Fibroblast of the aortic adventitia (primary cell): ENCODE measurements around the gene THRAP3. TPM values are rescaled to one million over a fixed set of nuclear protein-coding genes. Genes with fewer than 3 reads are reported as not detected.
A peak's percentile ranks its signal among the peaks of the same experiment; 100 is the strongest.

Source experiments
- DNase-seq: peaks from one replicate; pipeline ENCODE4 v3.0.0-alpha.2; 2010; ENCODE audit warnings: low read depth
- H3K4me3 ChIP-seq: 2 replicates; pipeline ENCODE4 v1.5.1; 2011; ENCODE audit warnings: low read depth, mild to moderate bottlenecking, control low read depth, low read length, moderate library complexity
- CTCF ChIP-seq: IDR thresholded peaks from 2 replicates; pipeline ENCODE4 v1.5.1; 2011; ENCODE audit warnings: mild to moderate bottlenecking, low read length, control low read depth, inconsistent platforms; ENCODE audit not compliant: insufficient read depth
- total RNA-seq: library from RNA; depleted of rRNA; stranded (reverse); fragments of >200 nt; gene quantifications from 2 replicates; pipeline ENCODE4 v1.2.3, GENCODE V29; 2012; ENCODE audit warnings: low replicate concordance

THRAP3 gene
- total RNA-seq, 1 donor: 130 TPM

GRCh38 chr1:36339215-36339614 lies 115.0 kb downstream of the THRAP3 start:
- H3K4me3 ChIP-seq: no peak overlapping the region
- TF ChIP-seq CTCF: no peak
- no peak for DNase-seq

- no peak overlapping the region for H3K4me3 ChIP-seq
- no peak for TF ChIP-seq CTCF
- DNase-seq: no peak
Measured at GRCh38 chr1:36339615-36340014, 115.4 kb downstream of the THRAP3 start.

DNA sequence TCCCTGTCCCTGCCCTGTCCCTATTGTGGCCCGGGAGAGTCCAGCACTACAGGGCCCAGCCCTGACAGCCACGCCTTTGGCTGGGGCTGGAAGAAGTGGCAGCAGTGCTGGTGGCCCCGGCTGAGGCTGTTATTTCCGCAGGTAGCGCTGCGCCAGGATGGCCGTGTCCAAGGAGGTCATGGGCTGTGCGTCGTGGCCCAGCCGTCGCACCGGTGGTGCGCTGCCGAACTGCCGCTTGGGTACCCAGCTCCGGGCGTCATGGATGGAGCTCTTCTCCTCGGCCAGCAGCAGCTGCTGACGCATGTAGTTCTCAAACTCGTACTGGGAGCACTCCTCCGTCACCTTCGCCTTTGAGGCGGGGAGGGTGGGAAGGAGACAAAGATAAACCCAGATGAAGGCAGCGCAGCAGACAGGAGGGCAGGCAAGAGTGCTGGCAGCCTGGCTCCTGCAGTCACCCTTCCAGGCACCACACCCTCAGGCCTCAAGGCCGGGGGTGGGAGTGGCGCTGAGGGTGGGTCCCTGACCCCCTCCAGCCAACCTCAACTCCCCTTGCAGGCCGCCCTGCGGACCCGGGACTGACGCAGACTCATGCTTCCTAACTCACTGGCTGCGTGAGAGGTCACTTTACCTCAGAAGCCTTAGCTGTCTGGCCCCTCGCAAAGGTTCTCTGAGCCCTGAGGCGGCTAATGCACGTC lies 117.5 kb downstream of the THRAP3 start:
- no peak overlapping the region for H3K4me3 ChIP-seq
- no peak for DNase-seq
- TF ChIP-seq CTCF: no peak

DNA sequence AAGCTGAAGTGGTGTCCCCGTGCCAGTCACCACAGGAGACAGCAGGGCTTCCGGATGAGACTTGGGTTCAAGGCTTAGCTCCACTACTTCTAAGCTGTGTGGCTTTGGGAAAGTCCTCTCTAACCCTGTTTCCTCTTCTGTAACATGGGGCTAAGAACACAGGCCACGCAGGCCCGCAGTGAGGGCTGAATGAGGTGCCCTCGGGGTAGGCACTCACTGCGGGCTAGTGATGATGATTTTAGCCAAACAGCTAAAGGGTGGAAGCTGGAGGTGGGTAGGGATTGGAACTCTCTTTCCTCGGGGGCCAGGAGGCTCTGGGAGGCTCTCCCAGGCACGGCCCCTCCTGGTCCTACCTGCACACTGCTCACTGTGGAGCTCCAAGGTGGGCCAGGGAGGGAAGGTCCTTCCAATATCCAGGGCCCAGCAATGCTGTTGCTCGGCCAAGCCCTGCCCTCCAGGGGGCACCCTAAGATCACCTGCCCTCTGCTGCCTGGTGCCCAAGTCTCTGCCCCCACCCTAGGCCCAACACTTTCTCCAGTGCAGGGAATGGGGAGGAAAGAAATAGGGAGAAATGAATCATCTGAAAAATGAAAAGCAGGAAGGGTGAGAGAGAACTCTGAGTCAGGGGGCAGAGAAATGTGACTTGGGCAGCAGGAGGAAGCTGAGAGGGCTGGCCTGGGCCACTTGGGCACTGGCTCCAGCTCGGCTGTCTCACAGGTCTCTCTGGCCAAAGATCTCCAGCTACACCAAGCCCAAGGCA lies 118.4 kb downstream of the THRAP3 start:
- H3K4me3 ChIP-seq: no peak overlapping the region
- TF ChIP-seq CTCF: peak; percentile 64
- DNase-seq: peak; percentile 71

- no peak overlapping the region for H3K4me3 ChIP-seq
- DNase-seq: no peak
- no peak for TF ChIP-seq CTCF
Measured at GRCh38 chr1:36343651-36344394, 119.6 kb downstream of the THRAP3 start.

DNA sequence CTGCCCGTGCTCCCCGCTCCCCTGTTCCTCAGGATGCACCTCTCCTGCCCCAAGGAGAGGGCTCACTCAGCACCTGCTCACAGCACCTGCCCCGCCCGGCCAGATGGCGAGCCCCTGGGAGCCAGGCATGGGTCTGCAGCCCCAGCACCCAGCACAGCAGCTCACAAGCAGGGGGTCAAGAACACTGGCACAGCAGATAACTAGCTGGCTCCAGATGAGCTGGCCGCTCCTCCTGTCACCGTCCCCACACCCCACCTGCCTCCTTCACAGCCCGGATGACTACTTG lies 120.1 kb downstream of the THRAP3 start:
- DNase-seq: no peak
- no peak for TF ChIP-seq CTCF
- H3K4me3 ChIP-seq: no peak overlapping the region
